Astrocyte of the spinal cord (primary cell): ENCODE results near the gene ARHGAP42.

Source experiments
- DNase-seq: peaks from one replicate; pipeline ENCODE4 v3.0.0; 2011; ENCODE audit warnings: low read depth, low spot score
- H3K4me3 ChIP-seq: 2 replicates; pipeline ENCODE4 v1.5.1; 2011; ENCODE audit warnings: low read depth, mild to moderate bottlenecking, low read length, moderate library complexity
- in situ Hi-C: cut with HindIII; loops from 2 replicates; pipeline ENCODE4 v1.10.0; 2017; ENCODE audit warnings: low sequenced_read_pairs
- TF ChIP-seq, protein P1 (sequence below): IDR thresholded peaks from 2 replicates; pipeline ENCODE4 v1.5.1; 2012; ENCODE audit warnings: low read depth, mild to moderate bottlenecking, low read length, inconsistent platforms

Gene ARHGAP42

DNA sequence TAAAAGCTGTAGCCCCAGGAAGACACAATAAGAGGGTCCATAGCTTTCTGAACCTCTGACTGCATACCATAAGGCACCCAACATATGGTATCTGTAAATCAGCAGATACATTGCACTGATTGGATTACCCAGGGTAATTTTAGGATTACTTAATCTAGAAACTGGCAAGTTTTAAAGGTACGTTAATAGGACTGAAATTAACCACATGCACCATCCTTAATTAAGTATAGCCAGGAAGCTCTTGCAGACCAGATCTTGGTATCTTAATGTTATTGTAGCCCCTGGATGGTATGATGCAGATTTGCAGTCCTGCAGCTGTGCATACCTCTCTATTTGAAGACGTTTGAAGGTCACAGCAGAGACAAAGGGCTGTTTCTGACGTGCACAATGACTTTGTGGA, 72.8 kb downstream of the ARHGAP42 start:
- H3K4me3 ChIP-seq: no peak overlapping the region
- DNase-seq: no peak
- in situ Hi-C loops: no loop called here

DNA sequence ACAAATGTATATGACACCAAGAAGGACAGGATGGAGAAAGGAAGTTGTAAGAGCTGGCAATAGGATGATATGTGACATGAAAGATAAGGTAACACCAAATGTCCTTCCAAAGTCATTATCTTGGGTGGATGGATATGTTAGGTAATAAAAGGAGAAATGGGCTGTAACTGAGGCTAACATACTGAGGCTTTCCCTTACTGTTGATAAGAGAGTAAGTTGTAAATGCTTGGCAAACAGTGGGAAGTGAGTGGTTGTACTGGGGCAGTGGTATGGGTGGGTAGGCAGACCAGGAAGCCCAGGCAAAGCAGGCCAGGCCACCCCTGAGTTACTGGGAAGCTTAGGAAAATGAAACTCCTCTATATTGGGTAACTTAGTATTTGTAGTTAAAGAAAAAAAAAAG, 73.7 kb downstream of the ARHGAP42 start:
- DNase-seq: no peak
- no peak overlapping the region for H3K4me3 ChIP-seq
- in situ Hi-C loops: no loop called here
- TF ChIP-seq, protein P1, sequence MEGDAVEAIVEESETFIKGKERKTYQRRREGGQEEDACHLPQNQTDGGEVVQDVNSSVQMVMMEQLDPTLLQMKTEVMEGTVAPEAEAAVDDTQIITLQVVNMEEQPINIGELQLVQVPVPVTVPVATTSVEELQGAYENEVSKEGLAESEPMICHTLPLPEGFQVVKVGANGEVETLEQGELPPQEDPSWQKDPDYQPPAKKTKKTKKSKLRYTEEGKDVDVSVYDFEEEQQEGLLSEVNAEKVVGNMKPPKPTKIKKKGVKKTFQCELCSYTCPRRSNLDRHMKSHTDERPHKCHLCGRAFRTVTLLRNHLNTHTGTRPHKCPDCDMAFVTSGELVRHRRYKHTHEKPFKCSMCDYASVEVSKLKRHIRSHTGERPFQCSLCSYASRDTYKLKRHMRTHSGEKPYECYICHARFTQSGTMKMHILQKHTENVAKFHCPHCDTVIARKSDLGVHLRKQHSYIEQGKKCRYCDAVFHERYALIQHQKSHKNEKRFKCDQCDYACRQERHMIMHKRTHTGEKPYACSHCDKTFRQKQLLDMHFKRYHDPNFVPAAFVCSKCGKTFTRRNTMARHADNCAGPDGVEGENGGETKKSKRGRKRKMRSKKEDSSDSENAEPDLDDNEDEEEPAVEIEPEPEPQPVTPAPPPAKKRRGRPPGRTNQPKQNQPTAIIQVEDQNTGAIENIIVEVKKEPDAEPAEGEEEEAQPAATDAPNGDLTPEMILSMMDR: no peak

More for the DNA sequence above, 72.8 kb downstream of the ARHGAP42 start:
- TF ChIP-seq, protein P1: no peak

DNA sequence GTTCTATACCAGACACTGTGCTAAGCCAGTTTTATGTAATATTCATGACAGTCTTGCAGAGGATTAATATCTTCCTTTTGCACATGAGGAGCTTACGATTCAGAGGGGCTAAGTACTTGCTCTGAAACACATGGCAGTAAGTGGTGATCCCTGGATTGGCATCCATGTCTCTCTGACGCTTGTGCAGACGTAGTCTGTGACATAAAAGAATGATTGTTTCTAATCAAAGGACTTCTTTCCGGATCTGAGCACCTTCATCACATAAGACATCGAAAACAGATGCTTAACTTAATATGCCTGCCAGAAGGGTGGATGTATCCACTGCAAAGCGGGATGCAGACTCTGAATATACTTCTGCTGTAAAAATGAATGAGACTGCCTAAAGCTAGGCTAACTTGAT, 74.8 kb downstream of the ARHGAP42 start:
- H3K4me3 ChIP-seq: no peak overlapping the region
- in situ Hi-C loops: no loop called here
- TF ChIP-seq, protein P1: no peak
- no peak for DNase-seq

DNA sequence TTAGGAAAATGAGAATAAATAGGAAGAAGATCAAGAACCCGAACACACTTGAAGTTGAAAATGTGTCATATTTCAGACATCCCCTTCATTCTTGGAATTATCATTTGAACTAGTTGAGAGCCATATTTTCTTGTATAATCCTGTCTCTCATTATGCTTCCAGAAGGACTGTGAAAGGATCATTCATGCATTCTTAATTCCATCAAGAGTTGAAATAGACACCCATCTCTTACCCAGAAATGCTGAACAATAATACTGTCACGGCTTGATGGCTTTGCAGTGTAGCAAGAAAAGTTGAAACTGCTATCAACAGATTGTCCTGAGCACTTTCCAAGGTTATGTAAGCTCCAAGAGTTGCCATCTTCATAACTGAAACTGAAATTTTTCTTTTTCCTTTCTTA, 79.7 kb downstream of the ARHGAP42 start:
- H3K4me3 ChIP-seq: no peak overlapping the region
- TF ChIP-seq, protein P1: no peak
- DNase-seq: no peak
- in situ Hi-C loops: no loop called here

DNA sequence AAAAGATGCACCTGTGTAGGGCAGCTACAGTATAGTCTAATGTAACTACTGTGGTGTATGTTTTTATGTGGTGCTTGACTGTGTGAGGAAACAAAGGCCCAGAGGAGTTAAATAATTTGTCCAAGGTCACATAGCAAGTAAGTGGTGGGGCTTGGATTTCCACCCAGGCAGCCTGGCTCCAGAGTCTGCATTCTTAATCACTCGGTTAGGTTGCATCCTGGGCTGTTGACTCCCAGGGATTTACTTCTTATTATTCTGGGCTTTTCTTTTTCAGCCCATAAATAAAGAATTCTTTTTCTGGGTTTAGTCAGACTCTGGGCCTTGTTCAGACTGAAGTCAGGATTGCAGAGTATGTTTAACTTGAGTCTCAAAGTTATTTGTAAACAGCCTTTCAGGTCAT, 82.1 kb downstream of the ARHGAP42 start:
- in situ Hi-C loops: no loop called here
- TF ChIP-seq, protein P1: no peak
- no peak overlapping the region for H3K4me3 ChIP-seq
- DNase-seq: no peak

DNA sequence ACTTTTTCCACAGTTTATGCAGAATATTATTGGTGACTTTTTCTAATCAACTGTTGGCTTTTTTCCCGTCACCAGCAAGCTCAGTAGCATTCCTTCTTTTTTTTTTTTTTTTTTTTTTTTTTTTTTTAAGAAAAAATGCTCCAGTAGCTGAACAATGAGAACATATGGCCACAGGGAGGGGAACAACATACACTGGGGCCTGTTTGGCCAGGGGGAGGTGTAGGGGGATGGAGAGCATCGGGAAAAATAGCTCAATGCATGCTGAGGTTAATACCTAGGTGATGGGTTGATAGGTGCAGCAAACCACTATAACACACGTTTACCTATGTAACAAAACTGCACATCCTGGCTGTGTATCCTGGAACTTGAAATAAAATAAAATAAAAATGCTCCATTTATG, 82.5 kb downstream of the ARHGAP42 start:
- H3K4me3 ChIP-seq: no peak overlapping the region
- TF ChIP-seq, protein P1: no peak
- in situ Hi-C loops: no loop called here
- no peak for DNase-seq

DNA sequence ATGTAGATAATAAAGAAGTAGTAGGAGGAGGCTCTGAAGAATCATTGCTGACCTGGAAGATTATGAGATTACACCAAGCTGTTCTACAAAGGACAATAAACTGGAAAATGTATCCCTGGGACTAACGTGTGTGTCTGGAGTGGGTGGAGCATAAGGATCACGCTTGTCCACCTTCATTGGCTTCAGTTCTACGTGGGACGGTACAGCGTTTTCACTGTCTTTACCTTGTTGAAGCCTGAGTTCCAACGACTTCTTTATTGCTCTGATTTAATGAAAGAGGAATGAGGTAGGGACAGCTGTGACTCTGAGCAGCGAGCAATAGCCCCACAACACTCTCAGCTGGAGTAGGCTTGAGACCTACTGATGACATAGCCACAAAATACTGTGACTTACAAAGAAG, 87.0 kb downstream of the ARHGAP42 start:
- TF ChIP-seq, protein P1: no peak

More for the DNA sequence above, 87.0 kb downstream of the ARHGAP42 start:
- no peak overlapping the region for H3K4me3 ChIP-seq
- DNase-seq: no peak
- in situ Hi-C loops: no loop called here
